HEK293 (cell line): Measurements from ENCODE around the gene CKB.
A peak's percentile ranks its signal among the peaks of the same experiment; 100 is the strongest.

ENCODE experiments used
- BCL6B ChIP-seq: fragments of 450-650 bp; formaldehyde crosslinking; IDR thresholded peaks from 2 replicates; pipeline ENCODE4 v1.5.1; 2017; ENCODE audit warnings: missing biosample characterization, missing genetic modification characterization
- GLI2 ChIP-seq: fragments of 450-650 bp; formaldehyde crosslinking; IDR thresholded peaks from 2 replicates; pipeline ENCODE4; 2017; ENCODE audit warnings: missing biosample characterization, missing genetic modification characterization, low read depth, borderline replicate concordance
- HOXD13 ChIP-seq: sonication (generic); formaldehyde crosslinking; IDR thresholded peaks from 2 replicates; pipeline ENCODE4 v1.8.0; 2022; ENCODE audit warnings: missing genetic modification reagents, borderline replicate concordance
- INSM2 ChIP-seq: fragments of 450-650 bp; formaldehyde crosslinking; IDR thresholded peaks from 2 replicates; pipeline ENCODE4 v1.5.1; 2016; ENCODE audit warnings: missing biosample characterization, missing genetic modification characterization
- KLF16 ChIP-seq: fragments of 450-650 bp; formaldehyde crosslinking; IDR thresholded peaks from 2 replicates; pipeline ENCODE4 v1.5.1; 2017; ENCODE audit warnings: missing biosample characterization, missing genetic modification characterization
- KLF9 ChIP-seq: fragments of 450-650 bp; formaldehyde crosslinking; IDR thresholded peaks from 2 replicates; pipeline ENCODE4 v1.5.1; 2016; ENCODE audit warnings: missing biosample characterization, missing genetic modification characterization, low read depth
- PBX3 ChIP-seq: sonication (generic); formaldehyde crosslinking; IDR thresholded peaks from 2 replicates; pipeline ENCODE4 v1.8.1; 2022; ENCODE audit warnings: mild to moderate bottlenecking, moderate library complexity, missing genetic modification reagents
- SP2 ChIP-seq: fragments of 450-650 bp; formaldehyde crosslinking; IDR thresholded peaks from 2 replicates; pipeline ENCODE4 v1.5.1; 2016; ENCODE audit warnings: missing biosample characterization, missing genetic modification characterization
- SP3 ChIP-seq: fragments of 450-650 bp; formaldehyde crosslinking; IDR thresholded peaks from 2 replicates; pipeline ENCODE4 v1.5.1; 2016; ENCODE audit warnings: missing biosample characterization, missing genetic modification characterization
- YY2 ChIP-seq: fragments of 450-650 bp; formaldehyde crosslinking; IDR thresholded peaks from 2 replicates; pipeline ENCODE4 v1.5.1; 2016; ENCODE audit warnings: missing biosample characterization, missing genetic modification characterization
- ZBTB21 ChIP-seq: fragments of 450-650 bp; formaldehyde crosslinking; IDR thresholded peaks from 2 replicates; pipeline ENCODE4 v1.5.1; 2017; ENCODE audit warnings: missing biosample characterization, missing genetic modification characterization
- ZFP3 ChIP-seq: fragments of 450-650 bp; formaldehyde crosslinking; IDR thresholded peaks from 2 replicates; pipeline ENCODE4 v1.5.1; 2016; ENCODE audit warnings: low read depth, missing biosample characterization, missing genetic modification characterization
- ZFP41 ChIP-seq: fragments of 450-650 bp; formaldehyde crosslinking; IDR thresholded peaks from 2 replicates; pipeline ENCODE4 v1.5.1; 2016; ENCODE audit warnings: missing biosample characterization, missing genetic modification characterization, borderline replicate concordance
- ZNF175 ChIP-seq: fragments of 450-650 bp; formaldehyde crosslinking; IDR thresholded peaks from 2 replicates; pipeline ENCODE4 v1.5.1; 2016; ENCODE audit warnings: missing biosample characterization, missing genetic modification characterization
- ZNF18 ChIP-seq: fragments of 450-650 bp; formaldehyde crosslinking; IDR thresholded peaks from 2 replicates; pipeline ENCODE4 v1.5.1; 2016; ENCODE audit warnings: missing biosample characterization, missing genetic modification characterization
- ZNF221 ChIP-seq: fragments of 450-650 bp; formaldehyde crosslinking; IDR thresholded peaks from 2 replicates; pipeline ENCODE4 v1.5.1; 2017; ENCODE audit warnings: missing biosample characterization, missing genetic modification characterization, borderline replicate concordance
- ZNF23 ChIP-seq: fragments of 450-650 bp; formaldehyde crosslinking; IDR thresholded peaks from 2 replicates; pipeline ENCODE4 v1.5.1; 2016; ENCODE audit warnings: missing biosample characterization, missing genetic modification characterization, borderline replicate concordance
- ZNF26 ChIP-seq: fragments of 450-650 bp; formaldehyde crosslinking; IDR thresholded peaks from 2 replicates; pipeline ENCODE4 v1.5.1; 2016; ENCODE audit warnings: missing biosample characterization, missing genetic modification characterization
- ZNF645 ChIP-seq: fragments of 450-650 bp; formaldehyde crosslinking; IDR thresholded peaks from 2 replicates; pipeline ENCODE4; 2016; ENCODE audit warnings: missing biosample characterization, missing genetic modification characterization
- ZNF664 ChIP-seq: fragments of 450-650 bp; formaldehyde crosslinking; IDR thresholded peaks from 2 replicates; pipeline ENCODE4 v1.5.1; 2016; ENCODE audit warnings: missing biosample characterization, missing genetic modification characterization
- TF ChIP-seq, protein P1 (sequence below): fragments of 450-650 bp; formaldehyde crosslinking; IDR thresholded peaks from 2 replicates; pipeline ENCODE4 v1.5.1; 2016; ENCODE audit warnings: missing biosample characterization, missing genetic modification characterization
- TF ChIP-seq, protein P2 (sequence below): fragments of 450-650 bp; formaldehyde crosslinking; IDR thresholded peaks from 2 replicates; pipeline ENCODE4 v1.5.1; 2017; ENCODE audit warnings: missing biosample characterization, missing genetic modification characterization
- TF ChIP-seq, protein P3 (sequence below): fragments of 450-650 bp; formaldehyde crosslinking; IDR thresholded peaks from 2 replicates; pipeline ENCODE4 v1.5.1; 2017; ENCODE audit warnings: missing biosample characterization, missing genetic modification characterization

The CKB gene

DNA sequence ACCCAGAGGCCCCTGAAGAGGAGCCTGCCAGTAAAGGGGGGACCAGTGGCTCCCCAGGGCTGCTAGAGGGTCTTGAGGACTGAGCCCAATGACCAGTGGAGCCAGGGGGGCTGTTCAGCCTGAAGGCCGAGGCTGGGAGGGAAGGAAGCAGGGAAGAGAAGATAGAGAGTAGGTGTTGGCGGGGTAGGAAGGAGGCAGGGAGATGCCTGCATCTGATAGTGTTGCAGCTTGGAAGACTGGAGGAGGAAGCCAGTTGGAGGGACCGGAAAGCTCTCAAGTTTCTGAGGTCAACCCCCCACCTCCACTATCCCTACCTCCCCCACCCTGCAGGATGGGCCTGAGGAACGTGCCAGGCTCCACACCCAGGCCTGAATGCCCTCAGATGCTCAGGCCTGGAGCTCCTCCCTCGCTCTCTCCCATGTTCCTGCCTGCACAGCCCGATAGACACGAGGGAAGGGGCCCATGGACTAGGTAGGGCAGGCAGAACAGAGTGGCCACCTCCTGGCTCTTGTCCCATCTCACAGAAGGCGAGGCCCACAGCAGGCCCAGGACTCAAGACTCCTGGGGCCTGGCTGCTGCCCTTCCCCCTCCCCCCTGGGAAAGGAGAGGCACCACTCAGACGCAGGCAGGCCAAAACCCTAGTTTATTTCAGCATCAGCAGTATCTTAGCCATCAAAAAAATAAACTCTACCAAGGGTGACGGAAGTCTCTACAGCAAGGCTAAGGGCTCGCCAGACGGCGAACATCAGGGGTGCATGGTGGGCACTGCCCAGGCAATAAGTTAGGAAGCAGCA, 3.4 kb downstream of the CKB start (continued):
- TF ChIP-seq BCL6B (no peak), ZFP3 (tag by site-specific recombination) (no peak), ZNF26 (no peak), SP2 (tag by site-specific recombination) (peak; percentile 66), INSM2 (peak; percentile 63), KLF16 (no peak; the same call in 1 of the 2 replicates), ZNF645 (tag by site-specific recombination) (no peak), ZNF18 (no peak), YY2 (tag by site-specific recombination) (no peak), ZNF23 (no peak), PBX3 (CRISPR knock-in tag) (no peak), KLF9 (no peak), ZNF664 (tag by site-specific recombination) (no peak), HOXD13 (CRISPR knock-in tag) (no peak), ZNF221 (tag by site-specific recombination) (no peak), GLI2 (no peak; the same call in 1 of the 2 replicates), ZFP41 (no peak), SP3 (peak; percentile 44; the same call in 1 of the 2 replicates), ZNF175 (tag by site-specific recombination) (no peak), ZBTB21 (tag by site-specific recombination) (peak; percentile 30; the same call in 1 of the 2 replicates)
- TF ChIP-seq, protein P1, sequence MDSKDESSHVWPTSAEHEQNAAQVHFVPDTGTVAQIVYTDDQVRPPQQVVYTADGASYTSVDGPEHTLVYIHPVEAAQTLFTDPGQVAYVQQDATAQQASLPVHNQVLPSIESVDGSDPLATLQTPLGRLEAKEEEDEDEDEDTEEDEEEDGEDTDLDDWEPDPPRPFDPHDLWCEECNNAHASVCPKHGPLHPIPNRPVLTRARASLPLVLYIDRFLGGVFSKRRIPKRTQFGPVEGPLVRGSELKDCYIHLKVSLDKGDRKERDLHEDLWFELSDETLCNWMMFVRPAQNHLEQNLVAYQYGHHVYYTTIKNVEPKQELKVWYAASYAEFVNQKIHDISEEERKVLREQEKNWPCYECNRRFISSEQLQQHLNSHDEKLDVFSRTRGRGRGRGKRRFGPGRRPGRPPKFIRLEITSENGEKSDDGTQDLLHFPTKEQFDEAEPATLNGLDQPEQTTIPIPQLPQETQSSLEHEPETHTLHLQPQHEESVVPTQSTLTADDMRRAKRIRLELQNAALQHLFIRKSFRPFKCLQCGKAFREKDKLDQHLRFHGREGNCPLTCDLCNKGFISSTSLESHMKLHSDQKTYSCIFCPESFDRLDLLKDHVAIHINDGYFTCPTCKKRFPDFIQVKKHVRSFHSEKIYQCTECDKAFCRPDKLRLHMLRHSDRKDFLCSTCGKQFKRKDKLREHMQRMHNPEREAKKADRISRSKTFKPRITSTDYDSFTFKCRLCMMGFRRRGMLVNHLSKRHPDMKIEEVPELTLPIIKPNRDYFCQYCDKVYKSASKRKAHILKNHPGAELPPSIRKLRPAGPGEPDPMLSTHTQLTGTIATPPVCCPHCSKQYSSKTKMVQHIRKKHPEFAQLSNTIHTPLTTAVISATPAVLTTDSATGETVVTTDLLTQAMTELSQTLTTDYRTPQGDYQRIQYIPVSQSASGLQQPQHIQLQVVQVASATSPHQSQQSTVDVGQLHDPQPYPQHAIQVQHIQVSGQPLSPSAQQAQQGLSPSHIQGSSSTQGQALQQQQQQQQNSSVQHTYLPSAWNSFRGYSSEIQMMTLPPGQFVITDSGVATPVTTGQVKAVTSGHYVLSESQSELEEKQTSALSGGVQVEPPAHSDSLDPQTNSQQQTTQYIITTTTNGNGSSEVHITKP, result peak; percentile 86
- TF ChIP-seq, protein P2, sequence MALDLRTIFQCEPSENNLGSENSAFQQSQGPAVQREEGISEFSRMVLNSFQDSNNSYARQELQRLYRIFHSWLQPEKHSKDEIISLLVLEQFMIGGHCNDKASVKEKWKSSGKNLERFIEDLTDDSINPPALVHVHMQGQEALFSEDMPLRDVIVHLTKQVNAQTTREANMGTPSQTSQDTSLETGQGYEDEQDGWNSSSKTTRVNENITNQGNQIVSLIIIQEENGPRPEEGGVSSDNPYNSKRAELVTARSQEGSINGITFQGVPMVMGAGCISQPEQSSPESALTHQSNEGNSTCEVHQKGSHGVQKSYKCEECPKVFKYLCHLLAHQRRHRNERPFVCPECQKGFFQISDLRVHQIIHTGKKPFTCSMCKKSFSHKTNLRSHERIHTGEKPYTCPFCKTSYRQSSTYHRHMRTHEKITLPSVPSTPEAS (tag by site-specific recombination), result no peak; the same call in 1 of the 2 replicates
- TF ChIP-seq, protein P3, sequence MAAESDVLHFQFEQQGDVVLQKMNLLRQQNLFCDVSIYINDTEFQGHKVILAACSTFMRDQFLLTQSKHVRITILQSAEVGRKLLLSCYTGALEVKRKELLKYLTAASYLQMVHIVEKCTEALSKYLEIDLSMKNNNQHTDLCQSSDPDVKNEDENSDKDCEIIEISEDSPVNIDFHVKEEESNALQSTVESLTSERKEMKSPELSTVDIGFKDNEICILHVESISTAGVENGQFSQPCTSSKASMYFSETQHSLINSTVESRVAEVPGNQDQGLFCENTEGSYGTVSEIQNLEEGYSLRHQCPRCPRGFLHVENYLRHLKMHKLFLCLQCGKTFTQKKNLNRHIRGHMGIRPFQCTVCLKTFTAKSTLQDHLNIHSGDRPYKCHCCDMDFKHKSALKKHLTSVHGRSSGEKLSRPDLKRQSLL (tag by site-specific recombination), result peak; percentile 63
